ENCODE data around the gene PTCD1. TPM values are rescaled to one million over a fixed set of nuclear protein-coding genes. Genes with fewer than 3 reads are reported as not detected.
"Not testable (repeated sequence)": the region's sequence is repeated elsewhere in the genome, so short reads cannot be mapped to it uniquely, and the experiment has no call there.

Gene PTCD1
- polyA plus RNA-seq, 3 donors, result 5.0 to 5.8 (median 5.6) TPM

- no peak for DNase-seq (ENCODE audit: extremely low read depth in 1 of 11, low read depth in 9 of 11, low spot score in 4 of 11)
Measured at GRCh38 chr7:99420986-99421385, 17.6 kb downstream of the PTCD1 start.

GRCh38 chr7:99420213-99420612, 18.4 kb downstream of the PTCD1 start:
- no peak for DNase-seq (ENCODE audit: extremely low read depth in 1 of 11, low read depth in 9 of 11, low spot score in 4 of 11)

- DNase-seq (ENCODE audit: extremely low read depth in 1 of 11, low read depth in 9 of 11, low spot score in 4 of 11), result no peak
Measured at GRCh38 chr7:99419323-99420021, 19.1 kb downstream of the PTCD1 start.

- DNase-seq (ENCODE audit: extremely low read depth in 1 of 11, low read depth in 9 of 11, low spot score in 4 of 11), result no peak
Measured at GRCh38 chr7:99418260-99418659, 20.3 kb downstream of the PTCD1 start.

GRCh38 chr7:99415513-99416127, 23.0 kb downstream of the PTCD1 start:
- DNase-seq (ENCODE audit: extremely low read depth in 1 of 11, low read depth in 9 of 11, low spot score in 4 of 11), result not testable (repeated sequence)

- DNase-seq (ENCODE audit: extremely low read depth in 1 of 11, low read depth in 9 of 11, low spot score in 4 of 11), result no peak
Measured at GRCh38 chr7:99410635-99411034, 28.0 kb downstream of the PTCD1 start.

- no peak for DNase-seq (ENCODE audit: extremely low read depth in 1 of 11, low read depth in 9 of 11, low spot score in 4 of 11)
Measured at GRCh38 chr7:99409806-99410205, 28.8 kb downstream of the PTCD1 start.

- DNase-seq (ENCODE audit: extremely low read depth in 1 of 11, low read depth in 9 of 11, low spot score in 4 of 11), result no peak
Measured at GRCh38 chr7:99409192-99409572, 29.4 kb downstream of the PTCD1 start.

GRCh38 chr7:99408379-99409191, 30.0 kb downstream of the PTCD1 start, which contains the start of the genes BUD31 and PDAP1:
BUD31 (plus strand) TSS chr7:99408969; CDS start chr7:99411093, 2,124 bp downstream.
PDAP1 (minus strand) TSS chr7:99408597; CDS start chr7:99408548, 49 bp downstream.
- peak; percentile 86 to 94 (median 92) for DNase-seq (ENCODE audit: extremely low read depth in 1 of 11, low read depth in 9 of 11, low spot score in 4 of 11)

GRCh38 chr7:99407872-99408378, 30.7 kb downstream of the PTCD1 start:
- DNase-seq (ENCODE audit: extremely low read depth in 1 of 11, low read depth in 9 of 11, low spot score in 4 of 11), result no peak

- no peak for DNase-seq (ENCODE audit: extremely low read depth in 1 of 11, low read depth in 9 of 11, low spot score in 4 of 11)
Measured at GRCh38 chr7:99406557-99406956, 32.0 kb downstream of the PTCD1 start.

GRCh38 chr7:99404977-99405320, 33.6 kb downstream of the PTCD1 start:
- no peak for DNase-seq (ENCODE audit: extremely low read depth in 1 of 11, low read depth in 9 of 11, low spot score in 4 of 11)

- DNase-seq (ENCODE audit: extremely low read depth in 1 of 11, low read depth in 9 of 11, low spot score in 4 of 11), result no peak
Measured at GRCh38 chr7:99404235-99404976, 34.2 kb downstream of the PTCD1 start.

- DNase-seq (ENCODE audit: extremely low read depth in 1 of 11, low read depth in 9 of 11, low spot score in 4 of 11), result no peak
Measured at GRCh38 chr7:99403764-99404163, 34.8 kb downstream of the PTCD1 start.

GRCh38 chr7:99402854-99403253, 35.7 kb downstream of the PTCD1 start:
- no peak for DNase-seq (ENCODE audit: extremely low read depth in 1 of 11, low read depth in 9 of 11, low spot score in 4 of 11)

- no peak for DNase-seq (ENCODE audit: extremely low read depth in 1 of 11, low read depth in 9 of 11, low spot score in 4 of 11)
Measured at GRCh38 chr7:99399597-99399996, 39.0 kb downstream of the PTCD1 start.

GRCh38 chr7:99398891-99399445, 39.6 kb downstream of the PTCD1 start:
- no peak for DNase-seq (ENCODE audit: extremely low read depth in 1 of 11, low read depth in 9 of 11, low spot score in 4 of 11)

- DNase-seq (ENCODE audit: extremely low read depth in 1 of 11, low read depth in 9 of 11, low spot score in 4 of 11), result no peak
Measured at GRCh38 chr7:99397297-99397983, 41.2 kb downstream of the PTCD1 start.

All from renal cortex interstitium (tissue), 11 donors.